K562 (cell line): Measurements from ENCODE around the gene CACNA2D3. TPM values are rescaled to one million over a fixed set of nuclear protein-coding genes. Genes with fewer than 3 reads are reported as not detected.

Experiments
- ATAC-seq: fragments of 200-7000 bp; cut with Tn5 transposase; 3 replicates; pipeline ENCODE4 v1.9.1; 2020; ENCODE audit warnings: moderate library complexity
- BruUV-seq: library from RNA; stranded (reverse); fragments of 400-500 nt; replicated peaks from 2 replicates; lab custom pipeline; 2021; lab: Mats Ljungman, UMichigan
- CTCF ChIA-PET: fragments of 300-600 bp; formaldehyde crosslinking; extraction: SDS; loops from one replicate; lab custom pipeline; 2021; ENCODE audit warnings: low intra/inter-chr PET ratio; lab: Yijun Ruan, JAX
- POLR2A ChIA-PET: fragments of 300-600, 350-650 bp; sonication (Branson Sonifier 250); formaldehyde crosslinking; extraction: SDS; loops from one replicate; lab custom pipeline; 2021; ENCODE audit warnings: antibody characterized with exemption, inconsistent platforms; lab: Yijun Ruan, JAX
- DNase-seq, 4 experiments: peaks; one replicate each; pipeline versions ENCODE4 v3.0.0 to v3.0.0-alpha.2; 2011 to 2018; ENCODE audit warnings: low spot score in 3 of 4, mixed read lengths in 3 of 4; ENCODE audit errors: extremely low read depth in 1 of 4
- FAIRE-seq: peaks from 2 replicates; lab custom pipeline; 2011; peaks lifted over from hg19 to GRCh38; lab: Jason Lieb, UNC
- H2AFZ ChIP-seq: 2 replicates; pipeline ENCODE4 v1.6.0; 2011; ENCODE audit warnings: low read depth, low read length, control low read depth, inconsistent platforms
- H3K27ac ChIP-seq: fragments of 200-600 bp; 3 replicates; pipeline ENCODE4 v1.8.0; 2011; ENCODE audit warnings: low read depth, mild to moderate bottlenecking, control low read depth, inconsistent platforms, low read length, moderate library complexity, mixed read lengths; ENCODE audit errors: extremely low read depth
- H3K27me3 ChIP-seq, 2 experiments: fragments of 300-600 bp in 1 of 2; 2 replicates in 1 of 2; 3 replicates in 1 of 2; pipeline versions ENCODE4 v1.6.0 to v1.8.0; 2011; ENCODE audit warnings: inconsistent platforms in 2 of 2, low read length in 2 of 2, mild to moderate bottlenecking in 1 of 2, mixed read lengths in 1 of 2, moderate library complexity in 1 of 2; ENCODE audit not compliant: control insufficient read depth in 2 of 2, insufficient read depth in 2 of 2
- H3K36me3 ChIP-seq: fragments of 300-600 bp; 3 replicates; pipeline ENCODE4 v1.8.0; 2011; ENCODE audit warnings: mild to moderate bottlenecking, low read length, inconsistent platforms; ENCODE audit not compliant: control insufficient read depth, insufficient read depth
- H3K4me1 ChIP-seq, 2 experiments: fragments of 200-600 bp in 1 of 2; replicated peaks in 1 of 2; 2 replicates in 1 of 2; 3 replicates in 1 of 2; pipeline versions ENCODE4 v1.5.1 to v1.8.0; 2011; ENCODE audit warnings: inconsistent platforms in 2 of 2, low read length in 2 of 2, mild to moderate bottlenecking in 1 of 2, mixed read lengths in 1 of 2, moderate library complexity in 1 of 2; ENCODE audit not compliant: control insufficient read depth in 2 of 2, insufficient read depth in 2 of 2
- H3K4me2 ChIP-seq: 2 replicates; pipeline ENCODE4 v1.6.1; 2011; ENCODE audit warnings: low read length, control low read depth, inconsistent platforms, mixed read lengths; ENCODE audit not compliant: insufficient read depth
- H3K4me3 ChIP-seq: fragments of 200-600 bp; sonication (generic), shearing (Covaris generic); 2 replicates; pipeline ENCODE4 v1.5.1; 2016; ENCODE audit warnings: control low read depth, inconsistent platforms
- H3K79me2 ChIP-seq: fragments of 200-600 bp; 3 replicates; pipeline ENCODE4 v1.8.0; 2011; ENCODE audit warnings: low read length, inconsistent platforms; ENCODE audit not compliant: control insufficient read depth, insufficient read depth
- H3K9ac ChIP-seq, 2 experiments: 2 replicates each; pipeline versions ENCODE4 v1.6.0 to v1.6.1; 2011; ENCODE audit warnings: low read depth in 2 of 2, low read length in 2 of 2, control low read depth in 1 of 2, inconsistent platforms in 1 of 2, mild to moderate bottlenecking in 1 of 2, mixed read lengths in 1 of 2; ENCODE audit not compliant: insufficient read depth in 1 of 2
- H3K9me1 ChIP-seq: one replicate; pipeline ENCODE4 v1.6.0; 2011; ENCODE audit warnings: inconsistent platforms, mild to moderate bottlenecking, low read length, moderate library complexity; ENCODE audit not compliant: control insufficient read depth, insufficient read depth
- H3K9me3 ChIP-seq: replicated peaks from 2 replicates; pipeline ENCODE4 v1.5.1; 2011; ENCODE audit warnings: low read depth, low read length, inconsistent platforms; ENCODE audit not compliant: control insufficient read depth, insufficient read depth
- H4K20me1 ChIP-seq: replicated peaks from 2 replicates; pipeline ENCODE4 v1.6.1; 2011; ENCODE audit warnings: low read length, inconsistent platforms, mixed read lengths; ENCODE audit not compliant: control insufficient read depth, insufficient read depth
- BHLHE40 ChIP-seq: IDR thresholded peaks from 2 replicates; pipeline ENCODE4 v1.6.1; 2011; ENCODE audit warnings: low read length, improper control_type of control experiment
- CSDE1 ChIP-seq, 2 experiments: fragments of 450-650 bp; IDR thresholded peaks; 2 replicates each; pipeline ENCODE4 v1.6.1; 2016; ENCODE audit warnings: mild to moderate bottlenecking in 1 of 2
- HNRNPL ChIP-seq: fragments of 200-400 bp; formaldehyde crosslinking; IDR thresholded peaks from 2 replicates; pipeline ENCODE4 v1.6.1; 2017; ENCODE audit warnings: low read depth, mild to moderate bottlenecking, low read length
- NCOA6 ChIP-seq: fragments of 450-650 bp; IDR thresholded peaks from 2 replicates; pipeline ENCODE4 v1.6.1; 2017; ENCODE audit warnings: mild to moderate bottlenecking
- RNF2 ChIP-seq: sonication (generic); IDR thresholded peaks from 2 replicates; pipeline ENCODE4 v1.6.1; 2016
- SAFB ChIP-seq: fragments of 200-400 bp; formaldehyde crosslinking; IDR thresholded peaks from 2 replicates; pipeline ENCODE4 v1.6.1; 2017; ENCODE audit warnings: low read depth, low read length, borderline replicate concordance
- SMAD2 ChIP-seq: fragments of 150-350 bp; IDR thresholded peaks from 2 replicates; pipeline ENCODE4 v1.6.1; 2014; ENCODE audit warnings: low read depth, mild to moderate bottlenecking, low read length
- SRSF9 ChIP-seq: fragments of 200-400 bp; formaldehyde crosslinking; IDR thresholded peaks from 2 replicates; pipeline ENCODE4 v1.6.1; 2017; ENCODE audit warnings: low read depth, low read length, borderline replicate concordance
- TCF3 ChIP-seq: sonication (generic); formaldehyde crosslinking; IDR thresholded peaks from 2 replicates; pipeline ENCODE4 v1.4.0; 2020; ENCODE audit warnings: mild to moderate bottlenecking, missing genetic modification reagents
- TCF7 ChIP-seq: sonication (generic); IDR thresholded peaks from 2 replicates; pipeline ENCODE4 v1.6.1; 2016; ENCODE audit warnings: antibody characterized with exemption, borderline replicate concordance
- THRAP3 ChIP-seq: fragments of 450-650 bp; IDR thresholded peaks from 2 replicates; pipeline ENCODE4 v1.6.1; 2016; ENCODE audit warnings: mild to moderate bottlenecking, inconsistent platforms, borderline replicate concordance
- ZNF212 ChIP-seq: fragments of 450-650 bp; formaldehyde crosslinking; IDR thresholded peaks from 2 replicates; pipeline ENCODE4 v1.4.0; 2020; ENCODE audit warnings: mild to moderate bottlenecking
- ZNF707 ChIP-seq: fragments of 250-450 bp; sonication (Bioruptor Pico); conservative IDR thresholded peaks from 2 replicates; pipeline ENCODE4 v1.8.0; 2022; ENCODE audit warnings: inconsistent platforms, mild to moderate bottlenecking, moderate library complexity
- ZNF77 ChIP-seq: fragments of 250-450 bp; sonication (Bioruptor Pico); IDR thresholded peaks from 2 replicates; pipeline ENCODE4 v1.5.0; 2020
- WGBS: fragments of 100-300 bp; shearing (Covaris generic); methylation state at CpG from one replicate; pipeline ENCODE4 v1.1.6; 2016; ENCODE audit warnings: low coverage, mixed read lengths; ENCODE audit not compliant: insufficient coverage; ENCODE audit errors: missing lambda C conversion rate; 5-methylcytosine and 5-hydroxymethylcytosine counted together
- in situ Hi-C: fragments of 300-500 bp; cut with MboI; formaldehyde crosslinking; loops from 4 replicates; pipeline ENCODE4 v1.15.0; 2018; ENCODE audit warnings: inconsistent platforms, mixed read lengths
- intact Hi-C: fragments of 100-400 bp; cut with micrococcal nuclease; formaldehyde crosslinking; loops from 2 replicates; pipeline ENCODE4 v1.14.2; 2022
- polyA plus RNA-seq, 8 experiments: library from polyadenylated mRNA; depleted of rRNA in 4 of 8; stranded (reverse) in 5 of 8; unstranded in 3 of 8; fragments of >200 nt; fragmentation: Nextera tagmentation in 2 of 8; fragmentation: Illumina TruSeq in 1 of 8; extraction: Ambion mirVana in 2 of 8; extraction: Trizol in 1 of 8; gene quantifications; 2 replicates each; pipeline versions ENCODE4 v1.2.1 to v1.2.3, GENCODE V29; 2011 to 2014; ENCODE audit warnings: inconsistent platforms in 1 of 8, missing spikeins in 1 of 8
- total RNA-seq, 7 experiments: library from RNA; depleted of rRNA in 6 of 7; stranded (reverse); fragments of >200 nt in 6 of 7; fragmentation: Illumina TruSeq in 2 of 7; extraction: Trizol in 2 of 7; gene quantifications; 2 replicates each; pipeline versions ENCODE4 v1.2.1 to v1.2.3, GENCODE V29; 2011 to 2021; ENCODE audit warnings: low replicate concordance in 1 of 7
- TF ChIP-seq, protein P1 (sequence below): fragments of 450-650 bp; IDR thresholded peaks from 2 replicates; pipeline ENCODE4 v1.6.1; 2016; ENCODE audit warnings: low read depth, mild to moderate bottlenecking, moderate library complexity
- TF ChIP-seq, protein P2 (sequence below): fragments of 250-450 bp; sonication (Bioruptor Pico); IDR thresholded peaks from 2 replicates; pipeline ENCODE4 v1.8.0; 2022; ENCODE audit warnings: moderate library complexity, mild to moderate bottlenecking, inconsistent platforms
- TF ChIP-seq, protein P3 (sequence below): fragments of 150-350 bp; IDR thresholded peaks from 2 replicates; pipeline ENCODE4 v1.6.1; 2014; ENCODE audit warnings: low read depth, mild to moderate bottlenecking, low read length, borderline replicate concordance

The CACNA2D3 gene
- total and polyA plus RNA-seq, 9 of the 15 experiments (the other 6 are each of a cell fraction or from before 2014, with no cell fraction given), result 0.01 TPM; not detected in 8

DNA sequence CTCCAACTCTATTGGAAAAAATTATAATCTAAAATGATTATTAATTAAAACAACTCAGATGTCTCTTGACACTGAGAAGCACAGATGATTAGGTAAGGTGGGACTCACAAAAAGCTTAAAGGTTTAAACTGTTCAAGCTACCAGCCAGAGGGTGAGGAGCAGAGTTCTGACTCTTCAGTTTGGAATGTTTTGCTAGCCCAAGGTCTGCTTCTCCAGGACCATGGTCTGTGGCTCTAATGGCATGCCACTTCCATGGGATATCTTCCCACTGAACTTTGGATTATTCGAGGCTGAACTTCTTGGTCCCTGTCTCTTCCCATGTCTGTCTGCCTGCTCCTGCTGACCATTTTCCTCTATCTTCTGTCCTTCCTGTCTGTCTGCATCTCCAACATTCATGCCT, 49.2 kb downstream of the CACNA2D3 start (continued):
- TF ChIP-seq, protein P1, sequence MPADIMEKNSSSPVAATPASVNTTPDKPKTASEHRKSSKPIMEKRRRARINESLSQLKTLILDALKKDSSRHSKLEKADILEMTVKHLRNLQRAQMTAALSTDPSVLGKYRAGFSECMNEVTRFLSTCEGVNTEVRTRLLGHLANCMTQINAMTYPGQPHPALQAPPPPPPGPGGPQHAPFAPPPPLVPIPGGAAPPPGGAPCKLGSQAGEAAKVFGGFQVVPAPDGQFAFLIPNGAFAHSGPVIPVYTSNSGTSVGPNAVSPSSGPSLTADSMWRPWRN, result no peak
- TF ChIP-seq NCOA6 (no peak), RNF2 (no peak), CSDE1 (IDR thresholded peaks at IDR 0.05) (no peak), TCF7 (no peak), SRSF9 (no peak)

DNA sequence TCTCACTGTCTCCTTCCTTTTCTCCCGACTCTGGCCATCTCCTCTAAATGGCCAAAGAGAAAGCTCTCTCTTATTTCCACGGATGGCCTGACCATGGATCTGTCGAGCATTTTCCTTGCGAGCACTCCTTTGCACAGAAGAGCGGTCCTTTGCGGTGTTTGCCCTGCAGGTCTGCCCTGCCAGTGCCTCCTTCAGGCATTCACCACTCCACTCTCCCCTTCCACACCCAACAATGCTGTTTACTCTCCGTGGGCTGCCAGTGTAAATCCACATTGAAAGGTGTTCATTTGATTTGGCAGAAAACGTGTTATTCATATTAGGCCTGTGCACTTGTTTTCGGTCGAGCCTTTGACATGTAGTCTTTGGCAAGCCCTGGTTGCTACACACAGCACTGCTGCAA, 49.6 kb downstream of the CACNA2D3 start:
- no peaks in the 10 kb centered on the region for H3K9me1 ChIP-seq
- H3K4me1 ChIP-seq, result no peaks in the 10 kb centered on the region
- ChIA-PET POLR2A (no interaction called here), CTCF (no interaction called here)
- H4K20me1 ChIP-seq, result no peaks in the 10 kb centered on the region; the same call in 1 of the 2 replicates
- H3K27me3 ChIP-seq, result no peaks in the 10 kb centered on the region
- H3K4me2 ChIP-seq, result no peak overlapping the region
- no TSS peak for BruUV-seq
- no peak overlapping the region for H3K27ac ChIP-seq
- H2AFZ ChIP-seq, result no peak overlapping the region
- ATAC-seq (no peak), FAIRE-seq (no peak), DNase-seq (no peak)
- H3K9ac ChIP-seq, result no peak overlapping the region
- in situ Hi-C loops, result no loop called here
- H3K79me2 ChIP-seq, result no peaks in the 10 kb centered on the region
- intact Hi-C loops, result no loop called here
- H3K36me3 ChIP-seq, result no peaks in the 10 kb centered on the region
- no peaks in the 10 kb centered on the region for H3K9me3 ChIP-seq
- H3K4me3 ChIP-seq, result no peak overlapping the region
- 0% methylated on average over 6 of the region's 10 CpGs for WGBS
- TF ChIP-seq, protein P2, sequence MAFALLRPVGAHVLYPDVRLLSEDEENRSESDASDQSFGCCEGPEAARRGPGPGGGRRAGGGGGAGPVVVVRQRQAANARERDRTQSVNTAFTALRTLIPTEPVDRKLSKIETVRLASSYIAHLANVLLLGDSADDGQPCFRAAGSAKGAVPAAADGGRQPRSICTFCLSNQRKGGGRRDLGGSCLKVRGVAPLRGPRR (CRISPR knock-in tag), result no peak
- TF ChIP-seq, protein P3, sequence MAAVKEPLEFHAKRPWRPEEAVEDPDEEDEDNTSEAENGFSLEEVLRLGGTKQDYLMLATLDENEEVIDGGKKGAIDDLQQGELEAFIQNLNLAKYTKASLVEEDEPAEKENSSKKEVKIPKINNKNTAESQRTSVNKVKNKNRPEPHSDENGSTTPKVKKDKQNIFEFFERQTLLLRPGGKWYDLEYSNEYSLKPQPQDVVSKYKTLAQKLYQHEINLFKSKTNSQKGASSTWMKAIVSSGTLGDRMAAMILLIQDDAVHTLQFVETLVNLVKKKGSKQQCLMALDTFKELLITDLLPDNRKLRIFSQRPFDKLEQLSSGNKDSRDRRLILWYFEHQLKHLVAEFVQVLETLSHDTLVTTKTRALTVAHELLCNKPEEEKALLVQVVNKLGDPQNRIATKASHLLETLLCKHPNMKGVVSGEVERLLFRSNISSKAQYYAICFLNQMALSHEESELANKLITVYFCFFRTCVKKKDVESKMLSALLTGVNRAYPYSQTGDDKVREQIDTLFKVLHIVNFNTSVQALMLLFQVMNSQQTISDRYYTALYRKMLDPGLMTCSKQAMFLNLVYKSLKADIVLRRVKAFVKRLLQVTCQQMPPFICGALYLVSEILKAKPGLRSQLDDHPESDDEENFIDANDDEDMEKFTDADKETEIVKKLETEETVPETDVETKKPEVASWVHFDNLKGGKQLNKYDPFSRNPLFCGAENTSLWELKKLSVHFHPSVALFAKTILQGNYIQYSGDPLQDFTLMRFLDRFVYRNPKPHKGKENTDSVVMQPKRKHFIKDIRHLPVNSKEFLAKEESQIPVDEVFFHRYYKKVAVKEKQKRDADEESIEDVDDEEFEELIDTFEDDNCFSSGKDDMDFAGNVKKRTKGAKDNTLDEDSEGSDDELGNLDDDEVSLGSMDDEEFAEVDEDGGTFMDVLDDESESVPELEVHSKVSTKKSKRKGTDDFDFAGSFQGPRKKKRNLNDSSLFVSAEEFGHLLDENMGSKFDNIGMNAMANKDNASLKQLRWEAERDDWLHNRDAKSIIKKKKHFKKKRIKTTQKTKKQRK, result no peak
- TF ChIP-seq BHLHE40 (no peak), SMAD2 (no peak), ZNF212 (CRISPR knock-in tag) (no peak), ZNF77 (CRISPR knock-in tag) (no peak), HNRNPL (no peak), TCF3 (CRISPR knock-in tag) (no peak), ZNF707 (CRISPR knock-in tag) (no peak), SAFB (no peak), THRAP3 (no peak)
